Loucy (cell line): ENCODE measurements around the gene ATE1.

Experiments used
- H2AFZ ChIP-seq: fragments of 200-600 bp; sonication (generic); 2 replicates; pipeline ENCODE4 v1.6.0; 2016; ENCODE audit warnings: antibody characterized with exemption, mild to moderate bottlenecking, low read length, moderate library complexity
- H3F3A ChIP-seq: fragments of 200-600 bp; 2 replicates; pipeline ENCODE4 v1.6.0; 2016; ENCODE audit warnings: antibody characterized with exemption, low read depth, mild to moderate bottlenecking
- H3K27me3 ChIP-seq: fragments of 200-600 bp; sonication (generic); 2 replicates; pipeline ENCODE4 v1.6.1; 2014; ENCODE audit warnings: low read length, mild to moderate bottlenecking; ENCODE audit not compliant: insufficient read depth, poor library complexity, severe bottlenecking
- H3K36me3 ChIP-seq: fragments of 200-600 bp; sonication (generic); 2 replicates; pipeline ENCODE4 v1.6.1; 2016; ENCODE audit warnings: low read length; ENCODE audit not compliant: insufficient read depth
- H3K4me1 ChIP-seq: fragments of 200-600 bp; sonication (generic); 2 replicates; pipeline ENCODE4 v1.5.1; 2014; ENCODE audit warnings: low read length, mild to moderate bottlenecking; ENCODE audit not compliant: insufficient read depth, poor library complexity, severe bottlenecking
- H3K4me2 ChIP-seq: fragments of 200-600 bp; sonication (generic); 2 replicates; pipeline ENCODE4 v1.6.0; 2014; ENCODE audit warnings: antibody characterized with exemption, low read length, low read depth, mild to moderate bottlenecking; ENCODE audit not compliant: poor library complexity, severe bottlenecking
- H3K4me3 ChIP-seq: fragments of 200-600 bp; sonication (generic); 2 replicates; pipeline ENCODE4 v1.5.1; 2014; ENCODE audit warnings: low read length, mild to moderate bottlenecking, mixed read lengths; ENCODE audit not compliant: poor library complexity, severe bottlenecking
- H3K79me2 ChIP-seq: fragments of 200-600 bp; sonication (generic); 2 replicates; pipeline ENCODE4 v1.6.1; 2014; ENCODE audit warnings: low read length; ENCODE audit not compliant: insufficient read depth
- H3K9ac ChIP-seq: fragments of 200-600 bp; sonication (generic); 2 replicates; pipeline ENCODE4 v1.6.0; 2014; ENCODE audit warnings: mild to moderate bottlenecking, low read depth, low read length, moderate library complexity; ENCODE audit not compliant: poor library complexity, severe bottlenecking
- H3K9me2 ChIP-seq: fragments of 200-600 bp; sonication (generic); replicated peaks from 2 replicates; pipeline ENCODE4 v1.6.1; 2016; ENCODE audit warnings: low read depth, low read length, mixed read lengths
- H3K9me3 ChIP-seq: fragments of 200-600 bp; sonication (generic); 2 replicates; pipeline ENCODE4 v1.6.1; 2014; ENCODE audit warnings: mild to moderate bottlenecking, antibody characterized with exemption, low read length, low read depth; ENCODE audit not compliant: insufficient read depth
- H4K20me1 ChIP-seq: fragments of 200-600 bp; sonication (generic); 2 replicates; pipeline ENCODE4 v1.6.0; 2014; ENCODE audit warnings: antibody characterized with exemption, low read length, mild to moderate bottlenecking; ENCODE audit not compliant: insufficient read depth, poor library complexity, severe bottlenecking
- EZH2phosphoT487 ChIP-seq: fragments of 200-600 bp; IDR thresholded peaks from 2 replicates; pipeline ENCODE4 v1.6.1; 2018; ENCODE audit warnings: antibody characterized with exemption, mild to moderate bottlenecking, moderate library complexity, borderline replicate concordance
- TF ChIP-seq, protein P1 (sequence below): fragments of 200-600 bp; sonication (generic); conservative IDR thresholded peaks from 2 replicates; pipeline ENCODE4 v1.5.1; 2014; ENCODE audit warnings: mild to moderate bottlenecking, antibody characterized with exemption, low read length

Gene ATE1

GRCh38 chr10:121813211-121813815 is 114.5 kb downstream of the ATE1 start:
- Histone ChIP-seq H3K79me2 (no peaks in the 10 kb centered on the region), H3K9ac (no peak overlapping the region), H3K4me2 (no peak overlapping the region), H3K4me3 (no peak overlapping the region), H3F3A (no peaks in the 10 kb centered on the region), H3K4me1 (no peaks in the 10 kb centered on the region), H3K9me3 (no peaks in the 10 kb centered on the region), H3K9me2 (no peaks in the 10 kb centered on the region), H3K36me3 (no peaks in the 10 kb centered on the region), H3K27me3 (no peaks in the 10 kb centered on the region), H2AFZ (no peak overlapping the region), H4K20me1 (no peaks in the 10 kb centered on the region)
- no peak for TF ChIP-seq EZH2phosphoT487
- TF ChIP-seq, protein P1, sequence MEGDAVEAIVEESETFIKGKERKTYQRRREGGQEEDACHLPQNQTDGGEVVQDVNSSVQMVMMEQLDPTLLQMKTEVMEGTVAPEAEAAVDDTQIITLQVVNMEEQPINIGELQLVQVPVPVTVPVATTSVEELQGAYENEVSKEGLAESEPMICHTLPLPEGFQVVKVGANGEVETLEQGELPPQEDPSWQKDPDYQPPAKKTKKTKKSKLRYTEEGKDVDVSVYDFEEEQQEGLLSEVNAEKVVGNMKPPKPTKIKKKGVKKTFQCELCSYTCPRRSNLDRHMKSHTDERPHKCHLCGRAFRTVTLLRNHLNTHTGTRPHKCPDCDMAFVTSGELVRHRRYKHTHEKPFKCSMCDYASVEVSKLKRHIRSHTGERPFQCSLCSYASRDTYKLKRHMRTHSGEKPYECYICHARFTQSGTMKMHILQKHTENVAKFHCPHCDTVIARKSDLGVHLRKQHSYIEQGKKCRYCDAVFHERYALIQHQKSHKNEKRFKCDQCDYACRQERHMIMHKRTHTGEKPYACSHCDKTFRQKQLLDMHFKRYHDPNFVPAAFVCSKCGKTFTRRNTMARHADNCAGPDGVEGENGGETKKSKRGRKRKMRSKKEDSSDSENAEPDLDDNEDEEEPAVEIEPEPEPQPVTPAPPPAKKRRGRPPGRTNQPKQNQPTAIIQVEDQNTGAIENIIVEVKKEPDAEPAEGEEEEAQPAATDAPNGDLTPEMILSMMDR, result no peak

GRCh38 chr10:121812031-121812430 is 115.8 kb downstream of the ATE1 start:
- no peak overlapping the region for H3K4me2 ChIP-seq
- no peaks in the 10 kb centered on the region for H3K36me3 ChIP-seq
- H3K9me3 ChIP-seq, result no peaks in the 10 kb centered on the region
- no peaks in the 10 kb centered on the region for H4K20me1 ChIP-seq
- H3K9me2 ChIP-seq, result no peaks in the 10 kb centered on the region
- no peaks in the 10 kb centered on the region for H3K4me1 ChIP-seq
- H2AFZ ChIP-seq, result no peak overlapping the region
- H3K4me3 ChIP-seq, result no peak overlapping the region
- no peak overlapping the region for H3K9ac ChIP-seq
- no peaks in the 10 kb centered on the region for H3F3A ChIP-seq
- no peak for TF ChIP-seq EZH2phosphoT487
- TF ChIP-seq, protein P1, result no peak
- H3K27me3 ChIP-seq, result no peaks in the 10 kb centered on the region
- H3K79me2 ChIP-seq, result no peaks in the 10 kb centered on the region

DNA sequence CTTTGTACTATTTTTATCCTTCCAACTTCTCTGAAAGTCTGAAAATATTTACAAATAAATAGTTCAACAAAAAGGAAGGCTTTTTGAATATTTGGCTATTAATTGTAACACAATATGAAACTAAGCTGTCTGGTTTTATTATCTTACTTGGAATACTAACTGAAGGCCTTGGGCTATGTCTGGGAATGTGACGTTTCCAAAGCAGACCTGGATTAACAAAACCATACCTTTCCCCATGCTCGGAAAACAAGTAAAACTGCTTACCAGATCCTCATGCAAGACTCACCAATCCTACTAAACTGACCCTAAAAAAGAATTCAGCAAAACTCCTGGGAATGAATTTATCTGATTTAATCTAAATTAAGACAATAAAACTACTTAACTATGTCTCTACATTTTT is 116.4 kb downstream of the ATE1 start:
- no peak overlapping the region for H2AFZ ChIP-seq
- no peaks in the 10 kb centered on the region for H3K79me2 ChIP-seq
- H4K20me1 ChIP-seq, result no peaks in the 10 kb centered on the region
- no peaks in the 10 kb centered on the region for H3K27me3 ChIP-seq
- H3K9me3 ChIP-seq, result no peaks in the 10 kb centered on the region
- H3F3A ChIP-seq, result no peaks in the 10 kb centered on the region
- no peaks in the 10 kb centered on the region for H3K4me1 ChIP-seq
- no peaks in the 10 kb centered on the region for H3K36me3 ChIP-seq
- H3K4me3 ChIP-seq, result no peak overlapping the region
- no peak overlapping the region for H3K4me2 ChIP-seq
- no peak overlapping the region for H3K9ac ChIP-seq
- no peak for TF ChIP-seq EZH2phosphoT487
- TF ChIP-seq, protein P1, result no peak
- H3K9me2 ChIP-seq, result no peaks in the 10 kb centered on the region
